ENCODE results near the gene IGFBP3.

The IGFBP3 gene

DNA sequence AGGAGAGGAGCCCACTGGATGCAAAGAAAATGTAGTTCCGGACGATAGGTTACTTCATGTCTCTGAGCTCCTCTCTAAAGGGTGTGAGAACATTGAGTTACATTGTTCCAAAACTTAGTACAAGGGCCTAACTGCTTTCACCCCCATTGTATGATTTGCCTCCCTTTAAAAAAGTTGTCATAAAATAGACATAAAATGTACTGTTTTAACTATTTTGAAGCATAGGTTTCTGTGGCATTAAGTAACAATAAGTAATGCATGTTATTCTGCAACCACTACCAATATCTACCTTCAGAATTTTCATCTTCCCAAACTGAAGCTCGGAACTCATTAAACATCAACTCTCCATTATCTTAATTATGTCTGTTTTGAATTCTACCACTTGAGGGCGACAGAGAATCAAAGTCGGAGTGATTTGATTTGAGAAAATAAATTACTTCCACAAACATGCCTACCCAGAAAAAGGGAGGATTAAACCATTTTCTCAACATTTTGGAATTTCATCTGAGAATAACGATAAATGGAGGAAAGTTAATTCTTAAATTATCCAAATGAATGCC is 30.1 kb downstream of the IGFBP3 start:
- no peak for DNase-seq

- no peak for DNase-seq
These were observed 30.8 kb downstream of the IGFBP3 start for GRCh38 chr7:45890125-45890901.

DNA sequence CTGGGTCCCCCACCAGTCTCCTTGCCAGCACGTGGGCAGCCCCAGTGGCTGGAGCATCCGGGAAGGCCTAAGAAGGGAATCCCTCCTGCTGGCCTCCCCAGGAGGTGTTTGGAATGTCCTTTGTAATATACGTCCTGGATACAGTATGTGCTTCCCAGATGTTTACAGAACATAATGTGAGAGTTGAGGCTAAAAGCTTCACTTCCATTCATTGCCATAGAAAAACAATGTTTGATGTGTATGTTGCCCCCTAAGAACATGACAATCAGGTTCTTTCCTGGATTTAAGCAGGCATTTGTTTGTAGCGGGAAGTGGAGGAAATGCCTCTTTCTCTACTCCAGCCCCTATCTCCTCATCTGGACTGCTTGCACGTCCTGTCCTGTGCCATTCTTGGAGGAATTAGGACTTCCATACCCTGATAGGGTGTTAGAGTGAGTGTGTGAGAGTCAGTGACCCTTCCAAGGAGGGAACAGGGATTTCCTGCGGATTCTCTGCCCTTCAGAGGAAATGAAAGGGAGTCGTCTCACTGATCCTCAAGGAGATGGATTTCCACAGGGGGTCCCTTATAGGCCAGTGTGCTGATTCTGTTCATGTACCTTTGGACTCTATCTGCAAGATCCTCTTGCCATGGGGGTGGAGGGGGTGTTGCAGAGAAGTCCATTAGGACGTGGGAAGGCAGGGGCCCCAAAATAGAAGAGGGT is 31.6 kb downstream of the IGFBP3 start:
- DNase-seq: no peak

GRCh38 chr7:45888993-45889366 is 32.1 kb downstream of the IGFBP3 start:
- DNase-seq: no peak

- no peak for DNase-seq
These were observed 32.7 kb downstream of the IGFBP3 start, which contains the start of gene IGFBP1 for GRCh38 chr7:45888185-45888992. IGFBP1 (plus strand) TSS chr7:45888488; CDS start chr7:45888653, 165 bp downstream.

DNA sequence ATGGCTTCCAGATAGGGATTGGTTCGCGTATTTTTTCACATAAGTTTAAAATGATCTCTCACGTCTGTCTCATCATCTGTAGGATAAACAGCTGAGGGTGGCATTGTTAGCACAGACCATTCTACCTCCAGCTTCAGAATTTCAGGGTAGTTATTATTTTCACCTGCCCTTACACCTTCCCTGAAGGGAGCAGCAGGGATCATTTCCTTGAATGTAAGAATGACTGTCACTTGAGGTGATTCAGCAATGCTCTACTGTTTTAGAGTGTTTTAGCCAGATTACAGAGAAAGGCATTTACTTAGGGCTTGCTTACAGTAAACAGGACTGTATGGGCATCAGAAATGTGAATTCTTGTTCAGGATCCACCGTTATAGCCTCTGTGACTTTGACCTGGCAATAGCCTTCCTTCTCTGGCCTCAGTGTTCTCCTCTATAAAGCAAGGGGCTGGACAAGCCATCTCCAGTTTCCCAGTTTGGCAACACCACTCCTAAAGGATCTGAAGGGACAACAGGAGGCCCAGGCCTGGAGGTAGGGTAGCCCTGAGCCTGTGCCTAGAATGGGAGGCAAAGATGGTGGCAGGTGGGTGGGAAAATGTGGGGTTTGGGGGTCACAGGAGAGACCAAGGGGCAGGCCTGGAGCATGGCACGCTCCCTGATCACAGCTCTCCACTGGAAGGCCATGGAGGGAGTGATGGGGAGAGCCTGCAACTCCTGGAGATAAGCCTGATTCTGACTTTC is 34.0 kb downstream of the IGFBP3 start:
- DNase-seq: no peak

GRCh38 chr7:45885264-45885882 is 35.7 kb downstream of the IGFBP3 start:
- DNase-seq: no peak

DNA sequence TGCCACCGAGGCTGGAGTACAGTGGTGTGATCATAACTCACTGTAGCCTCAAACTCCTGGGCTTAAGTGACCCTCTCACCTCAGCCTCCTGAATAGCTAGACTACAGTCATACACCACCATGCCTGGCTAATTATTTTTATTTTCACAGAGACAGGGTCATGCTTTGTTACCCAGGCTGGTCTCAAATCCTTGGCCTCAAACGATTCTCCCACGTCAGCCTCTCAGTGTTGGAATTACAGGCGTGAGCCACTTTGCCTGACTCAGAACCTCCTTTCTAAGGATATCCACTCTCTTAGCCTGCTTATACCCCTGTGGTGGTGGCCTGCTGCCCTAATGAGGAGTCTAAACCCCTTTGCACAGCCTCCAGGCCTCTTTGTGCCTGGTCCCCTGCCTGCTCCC is 36.9 kb downstream of the IGFBP3 start:
- DNase-seq: no peak

GRCh38 chr7:45882465-45882810 is 38.6 kb downstream of the IGFBP3 start:
- no peak for DNase-seq

DNA sequence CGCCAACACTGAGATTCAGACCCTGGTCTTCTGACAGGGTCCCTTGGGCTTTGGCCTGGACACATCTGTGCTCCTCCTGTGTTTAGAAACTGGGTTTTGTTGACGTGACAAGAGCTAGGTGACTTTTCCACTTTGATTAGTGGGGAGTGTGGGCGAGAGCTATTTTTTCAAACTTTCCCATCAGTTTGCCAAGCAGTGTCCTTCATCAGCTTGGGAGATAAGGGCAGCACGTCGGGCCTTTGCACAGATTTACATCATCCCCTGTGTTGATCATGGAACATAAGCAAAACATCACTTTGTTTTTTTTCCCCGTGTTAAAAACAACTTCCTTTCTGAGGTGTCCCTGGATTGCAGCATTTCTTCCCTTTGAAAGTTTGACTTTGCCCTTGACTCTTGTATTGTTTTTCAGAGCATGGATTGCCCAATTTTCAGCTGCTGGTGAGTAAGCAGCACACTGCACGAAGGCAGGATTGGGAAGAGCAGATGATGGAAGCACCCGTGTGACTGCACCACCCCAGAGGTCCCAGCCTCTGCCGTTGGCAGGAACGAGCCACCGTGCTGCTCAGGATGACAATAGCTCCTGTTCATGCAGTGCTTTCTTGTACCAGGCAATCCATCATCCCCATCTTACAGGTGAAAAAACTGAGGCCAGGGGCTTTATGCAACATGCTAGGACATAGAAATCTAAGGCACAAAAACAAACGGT is 39.2 kb downstream of the IGFBP3 start:
- DNase-seq: no peak

- DNase-seq: no peak
These were observed 39.8 kb downstream of the IGFBP3 start for GRCh38 chr7:45881280-45881758.

GRCh38 chr7:45880433-45880860 is 40.6 kb downstream of the IGFBP3 start:
- DNase-seq: no peak

- DNase-seq: no peak
These were observed 42.5 kb downstream of the IGFBP3 start for GRCh38 chr7:45878457-45879144.

DNA sequence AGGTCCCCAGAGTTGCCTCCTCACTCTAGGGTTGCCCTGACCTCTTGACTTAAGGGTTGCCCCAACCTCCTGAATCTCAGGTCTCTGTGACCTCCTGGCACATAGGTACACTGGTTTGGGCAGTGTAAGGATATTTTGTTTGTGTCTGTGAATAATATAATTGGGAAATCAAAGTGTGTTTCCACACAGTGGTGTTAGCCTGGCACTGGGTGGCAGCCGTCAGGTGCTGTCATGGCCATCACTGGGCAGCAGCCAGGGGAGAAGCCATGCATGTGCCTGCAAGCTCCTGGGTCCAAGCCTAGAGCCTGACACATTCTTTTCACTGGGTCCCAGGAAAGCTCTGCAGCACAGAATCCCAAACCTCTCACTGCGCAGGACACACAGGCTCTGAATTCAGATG is 44.6 kb downstream of the IGFBP3 start:
- DNase-seq: no peak

DNA sequence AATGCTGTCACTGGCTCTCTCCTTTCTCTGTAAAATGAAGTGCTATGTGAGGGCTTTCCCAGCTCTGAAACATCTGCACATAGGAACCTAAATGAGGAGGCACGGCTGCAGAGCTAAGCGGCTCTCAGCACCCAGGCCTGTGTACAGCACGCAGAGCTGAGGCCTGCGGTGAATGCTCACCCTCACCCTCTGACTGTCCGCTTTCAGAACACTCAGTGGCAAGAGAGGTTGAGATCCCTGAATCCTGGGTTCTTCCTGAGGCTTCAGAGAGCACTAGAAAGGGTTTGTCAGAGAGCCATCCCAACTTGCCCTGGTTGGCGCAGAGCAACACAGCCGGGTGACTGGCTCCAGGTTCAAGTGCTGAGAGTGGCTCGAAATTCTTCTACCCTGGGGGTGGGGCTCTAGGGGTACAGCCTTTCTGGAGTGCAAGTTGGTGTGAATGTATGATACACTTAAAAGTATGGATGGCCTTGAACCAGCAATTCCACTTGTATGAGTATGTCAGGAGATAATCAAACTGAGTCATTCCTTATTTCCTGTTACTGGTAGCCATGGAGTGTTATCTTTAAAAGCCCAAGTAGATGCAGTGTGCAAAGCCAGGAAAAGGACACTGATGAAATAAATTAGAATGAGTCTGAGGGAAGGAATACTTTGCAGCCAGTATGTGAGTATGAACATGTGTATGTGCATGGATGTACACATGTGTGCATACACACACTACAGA is 46.5 kb downstream of the IGFBP3 start:
- DNase-seq: no peak

- no peak for DNase-seq
These were observed 47.7 kb downstream of the IGFBP3 start for GRCh38 chr7:45873355-45873754.

DNA sequence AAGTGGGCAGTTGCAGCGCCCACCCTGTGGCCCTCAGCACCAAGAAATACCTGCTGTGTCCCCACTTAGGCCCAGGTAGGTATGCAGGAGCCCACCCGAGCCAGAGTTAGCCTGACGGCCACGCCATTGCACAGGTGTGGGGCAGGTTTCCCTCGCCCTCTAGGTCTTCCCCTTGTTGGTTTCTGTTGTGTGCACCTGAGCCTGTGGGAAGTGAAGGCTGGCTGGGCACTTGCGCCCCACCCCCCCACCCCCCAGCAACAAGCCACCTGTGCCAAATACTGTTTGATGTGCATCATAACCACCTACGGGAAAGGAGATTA is 48.1 kb downstream of the IGFBP3 start, which contains the start of gene CCDC201:
CCDC201 (minus strand) TSS at position 48 of the 320 bp plus-strand sequence. CDS start 75 bp downstream, outside the sequence.
- DNase-seq: no peak

- no peak for DNase-seq
These were observed 48.7 kb downstream of the IGFBP3 start for GRCh38 chr7:45872116-45873034.

GRCh38 chr7:45869426-45869825 is 51.6 kb downstream of the IGFBP3 start:
- DNase-seq: no peak
